ENCODE results near the gene ERICH6.

ERICH6 gene

DNA sequence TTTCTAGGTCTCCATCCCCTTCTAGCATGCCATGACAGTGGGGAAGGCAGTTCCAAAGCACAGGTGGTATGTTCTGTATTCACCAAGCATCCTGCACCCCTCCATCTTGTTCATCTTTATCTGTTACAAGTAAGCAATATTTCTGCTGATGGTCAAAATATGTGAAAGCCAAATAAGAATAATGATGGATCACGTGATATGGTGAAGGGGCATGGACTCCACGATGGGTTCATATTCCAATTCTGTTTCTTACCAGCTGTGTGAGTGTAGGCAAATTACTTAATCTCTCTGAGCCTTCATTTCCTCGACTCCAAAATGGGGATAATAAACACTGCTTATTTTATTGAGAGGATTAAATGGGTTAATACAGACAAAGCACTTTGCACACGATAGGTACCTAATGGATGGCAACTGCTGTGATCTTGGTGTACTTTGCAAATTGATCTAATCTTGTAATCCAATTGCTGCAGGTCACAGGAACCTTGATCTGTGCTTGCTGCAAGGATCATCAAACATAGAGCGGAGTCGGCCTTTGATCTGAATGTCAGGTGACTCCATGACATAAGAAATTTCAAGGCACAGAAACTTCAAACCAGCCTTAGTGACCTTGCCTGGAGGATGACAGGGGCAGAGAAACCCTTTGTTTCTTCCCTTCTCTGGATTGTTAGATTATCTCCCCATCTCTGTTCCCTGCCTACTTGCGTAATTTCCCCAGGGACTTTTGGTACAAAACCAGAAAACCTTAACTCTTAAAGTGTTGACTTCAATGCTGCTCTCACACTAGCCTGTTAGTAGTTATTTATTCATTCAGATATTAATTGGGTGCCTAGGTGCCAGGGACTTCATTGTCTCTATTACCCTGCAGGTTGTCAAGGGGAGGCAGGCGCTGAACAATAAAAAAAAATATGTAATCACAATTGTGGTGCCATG, 33.4 kb upstream of the ERICH6 start:
- DNase-seq, result no peak

DNA sequence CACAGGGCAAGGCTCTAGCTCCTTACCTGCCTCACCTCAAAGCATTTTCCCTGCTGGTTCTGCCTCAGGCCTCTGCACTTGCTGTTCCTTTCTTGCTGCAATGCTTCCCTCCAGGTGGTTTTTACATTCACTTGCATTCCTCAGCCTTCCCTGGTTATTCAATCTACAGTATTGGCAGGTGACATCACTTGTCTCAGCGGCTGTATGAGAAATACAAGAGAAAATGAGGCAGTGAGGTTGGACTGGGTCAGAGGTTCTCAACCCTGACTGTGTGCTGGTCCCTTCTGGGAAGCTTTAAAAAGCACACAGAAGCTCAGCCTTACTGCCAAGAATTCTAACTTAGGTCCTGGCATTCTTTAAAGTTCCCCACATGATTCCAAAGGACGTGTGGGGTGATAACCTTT, 32.6 kb upstream of the ERICH6 start:
- DNase-seq, result no peak

DNA sequence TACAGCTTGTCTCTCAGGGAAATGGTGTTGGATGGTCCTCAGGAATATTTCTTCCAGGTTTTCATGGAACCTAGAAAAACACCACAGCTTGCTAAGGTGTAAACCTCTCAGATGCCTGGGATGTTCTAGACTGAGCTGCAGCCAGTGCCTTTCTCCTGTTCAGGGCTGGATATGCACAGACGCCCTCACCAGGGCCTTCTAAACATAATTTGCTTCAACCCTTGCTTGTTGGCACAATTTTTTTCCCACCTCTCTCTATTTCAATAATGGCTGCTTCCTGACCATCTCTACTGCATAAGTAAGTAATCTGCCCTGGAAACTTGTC, 31.0 kb upstream of the ERICH6 start:
- no peak for DNase-seq

DNA sequence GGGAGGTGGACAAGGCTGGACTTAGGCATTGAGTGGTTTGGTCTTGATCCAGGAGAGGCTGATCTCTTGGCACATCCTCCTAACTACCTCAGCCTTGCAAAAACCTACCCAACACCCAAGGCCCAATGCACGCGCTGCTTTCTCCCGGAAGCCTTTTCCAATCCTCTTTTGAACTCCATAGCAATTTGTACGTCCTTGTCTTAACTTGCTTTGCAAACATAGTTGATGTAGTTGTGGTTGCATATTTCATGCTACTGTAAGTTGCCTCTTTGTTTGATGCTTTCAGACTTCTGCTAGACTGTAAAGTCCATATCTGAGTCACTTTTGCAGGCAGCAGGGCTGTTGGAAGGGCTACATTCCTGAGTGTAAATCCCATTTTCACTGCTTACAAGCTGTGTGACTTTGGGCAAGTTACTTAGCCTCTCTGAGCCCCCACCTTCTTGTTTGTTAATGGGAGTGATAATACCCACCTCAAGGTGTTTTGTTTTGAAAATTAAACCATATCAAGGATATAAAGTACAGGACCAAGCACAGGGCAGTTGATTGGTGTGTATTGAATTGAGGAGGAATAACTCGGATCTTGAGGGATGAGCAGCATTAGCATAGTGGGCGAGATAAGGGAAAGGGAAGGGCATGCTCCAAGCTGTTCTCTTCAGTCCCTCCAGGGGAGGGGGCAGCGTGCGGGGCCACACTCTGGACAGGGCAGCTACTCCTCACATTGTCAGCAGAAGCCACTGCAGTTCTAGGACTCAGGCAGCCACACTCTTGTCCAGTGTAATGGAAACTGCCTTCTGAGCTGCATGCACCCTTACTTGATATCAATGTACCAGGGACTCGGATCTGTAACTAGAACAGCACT, 30.4 kb upstream of the ERICH6 start:
- no peak for DNase-seq

DNA sequence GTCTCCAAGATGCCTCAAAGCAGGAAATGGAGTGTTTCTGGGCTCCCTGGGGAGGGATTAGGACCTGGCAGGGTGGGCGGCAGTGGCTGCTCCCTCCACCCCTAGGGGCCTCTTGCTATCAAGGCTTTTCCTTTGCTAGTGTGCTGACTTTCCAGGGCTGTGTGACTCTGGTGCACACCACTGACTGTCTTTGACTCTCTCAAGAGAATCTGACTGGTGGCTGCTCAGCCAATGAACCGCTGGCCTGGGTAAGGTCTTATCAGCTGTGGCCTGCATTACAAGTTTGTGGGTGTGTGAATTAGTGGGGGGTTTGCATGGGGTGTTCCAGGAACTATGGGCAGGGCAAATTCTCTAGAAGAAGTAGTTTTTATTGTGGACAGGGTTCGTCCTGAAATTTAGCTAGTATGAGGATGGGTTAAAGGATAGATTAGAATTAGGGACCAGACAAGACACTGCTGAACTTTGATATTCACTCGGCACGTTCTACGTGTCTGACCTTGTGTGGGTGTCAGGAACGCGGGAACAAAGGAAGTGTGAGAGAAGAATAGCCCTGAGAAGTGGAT, 29.7 kb upstream of the ERICH6 start:
- no peak for DNase-seq

DNA sequence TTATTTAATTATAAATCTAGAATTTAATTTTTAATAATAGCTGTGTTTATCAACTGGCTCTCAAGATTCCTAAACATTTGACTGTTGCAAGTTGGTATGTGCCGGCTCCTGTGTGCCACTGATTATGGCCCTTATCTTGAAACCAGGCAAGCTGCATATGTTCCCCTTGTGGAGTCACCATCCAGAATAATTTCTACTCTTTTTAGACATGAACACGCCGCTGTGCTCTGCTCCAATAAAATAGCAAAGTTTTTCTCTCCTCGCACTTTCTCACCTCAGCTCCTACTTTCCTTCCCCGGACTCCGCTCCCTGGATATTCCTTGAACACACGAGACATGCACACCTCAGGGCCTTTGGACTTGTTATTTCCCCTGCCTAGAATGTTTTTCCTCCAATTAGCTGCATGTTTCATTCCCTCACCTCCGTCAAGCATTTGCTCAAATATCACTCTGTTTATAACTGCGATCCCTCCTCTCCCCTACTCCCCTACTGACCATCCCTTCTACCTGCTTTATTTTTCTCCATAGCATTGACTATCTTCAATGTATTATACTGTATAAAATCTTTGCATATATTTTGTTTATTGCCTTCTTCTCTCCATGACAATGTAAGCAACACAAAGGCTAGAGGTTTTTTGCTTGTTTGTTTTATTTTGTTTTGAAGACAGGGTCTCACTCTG, 26.1 kb upstream of the ERICH6 start:
- no peak for DNase-seq

DNA sequence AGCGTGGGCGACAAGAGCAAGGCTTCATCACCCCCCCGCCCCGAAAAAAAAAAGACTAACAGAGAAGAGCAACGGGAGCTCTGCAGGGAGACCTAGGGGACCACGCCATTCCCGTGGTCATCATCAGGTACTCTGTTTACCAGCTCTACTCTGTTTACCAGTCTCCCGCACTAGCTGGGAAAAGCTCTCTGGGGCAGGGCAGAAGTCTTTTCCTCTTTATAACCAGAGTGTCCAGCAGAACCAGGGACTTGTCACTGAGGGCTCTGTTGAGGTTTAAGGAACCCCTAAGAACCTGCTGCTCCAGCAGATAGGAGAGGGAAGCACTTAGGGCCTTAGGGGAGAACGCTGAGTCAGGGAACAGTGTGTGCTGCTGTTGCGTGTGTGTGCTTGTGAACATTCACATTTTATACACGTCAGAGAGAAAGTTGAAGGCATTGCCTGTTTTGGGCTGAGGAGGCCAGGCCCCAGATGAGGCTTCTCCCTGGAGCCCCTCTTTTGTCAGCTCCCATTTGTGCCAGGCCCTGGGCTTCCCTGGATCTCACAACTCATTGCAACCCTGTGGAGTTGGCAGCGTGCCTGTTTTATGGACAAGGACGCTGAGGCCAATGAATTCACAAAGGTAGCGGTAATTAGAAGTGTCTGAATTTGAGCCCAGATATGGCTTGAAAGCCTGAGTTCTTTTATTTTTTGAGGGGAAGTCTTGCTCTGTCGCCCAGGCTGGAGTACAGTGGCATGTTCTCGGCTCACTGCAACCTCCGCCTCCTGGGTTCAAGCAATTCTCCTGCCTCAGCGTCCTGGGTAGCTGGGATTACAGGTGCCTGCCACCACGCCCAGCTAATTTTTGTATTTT, 24.2 kb upstream of the ERICH6 start:
- DNase-seq, result no peak

DNA sequence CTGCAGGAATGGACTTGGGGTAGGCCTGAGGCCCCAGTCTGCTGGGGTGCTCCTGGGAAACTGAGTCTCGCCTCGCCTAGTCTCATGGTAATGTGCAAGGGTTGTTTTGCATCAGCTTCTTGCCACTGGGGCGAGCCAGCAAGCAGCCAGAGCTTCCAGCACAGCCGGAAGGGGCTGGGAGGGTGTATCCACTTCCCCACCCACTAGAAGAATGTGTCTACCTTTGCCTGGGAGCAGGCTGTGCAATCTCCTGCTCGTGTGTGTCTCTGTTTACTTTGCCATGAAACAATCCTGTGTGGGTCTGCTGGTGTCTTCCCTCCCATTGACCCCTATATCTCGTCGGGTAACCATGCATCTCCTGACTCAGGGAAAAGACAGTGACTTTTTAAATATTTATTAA, 21.8 kb upstream of the ERICH6 start:
- DNase-seq, result no peak

DNA sequence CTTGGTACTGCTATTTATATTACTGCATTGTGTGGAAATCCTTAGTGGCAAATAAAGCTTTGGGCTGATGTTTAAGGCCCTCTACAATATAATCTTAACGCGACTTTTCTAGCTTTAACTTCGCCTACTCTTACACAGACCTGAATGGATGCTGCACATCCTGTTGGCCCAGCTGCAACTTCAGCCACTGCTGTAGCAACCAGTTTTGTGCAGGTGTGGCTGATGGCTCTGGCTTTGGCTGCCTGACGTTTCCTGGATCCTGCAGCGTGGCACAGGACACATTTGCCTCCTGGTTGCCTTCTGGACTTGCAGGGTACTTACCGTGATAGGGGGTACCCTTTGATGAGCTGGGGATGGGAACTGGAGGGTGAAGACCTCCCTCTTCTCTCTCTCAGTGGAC, 20.2 kb upstream of the ERICH6 start:
- DNase-seq, result no peak

DNA sequence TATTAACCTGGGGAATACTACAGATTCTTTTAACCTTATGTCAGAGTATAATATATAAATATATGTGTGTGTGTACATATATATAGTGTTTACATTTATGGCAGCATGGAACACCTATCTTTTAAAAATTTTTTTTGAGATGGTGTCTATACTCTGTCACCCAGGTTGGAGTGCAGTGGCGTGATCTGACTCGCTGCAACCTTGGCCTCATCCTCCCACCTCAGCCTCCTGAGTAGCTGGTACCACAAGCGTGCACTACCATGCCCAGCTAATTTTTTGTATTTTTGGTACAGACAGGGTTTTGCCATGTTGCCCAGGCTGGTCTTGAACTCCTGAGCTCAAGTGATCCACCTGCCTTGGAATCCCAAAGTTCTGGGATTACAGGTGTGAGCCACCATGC, 18.5 kb upstream of the ERICH6 start:
- DNase-seq, result no peak

DNA sequence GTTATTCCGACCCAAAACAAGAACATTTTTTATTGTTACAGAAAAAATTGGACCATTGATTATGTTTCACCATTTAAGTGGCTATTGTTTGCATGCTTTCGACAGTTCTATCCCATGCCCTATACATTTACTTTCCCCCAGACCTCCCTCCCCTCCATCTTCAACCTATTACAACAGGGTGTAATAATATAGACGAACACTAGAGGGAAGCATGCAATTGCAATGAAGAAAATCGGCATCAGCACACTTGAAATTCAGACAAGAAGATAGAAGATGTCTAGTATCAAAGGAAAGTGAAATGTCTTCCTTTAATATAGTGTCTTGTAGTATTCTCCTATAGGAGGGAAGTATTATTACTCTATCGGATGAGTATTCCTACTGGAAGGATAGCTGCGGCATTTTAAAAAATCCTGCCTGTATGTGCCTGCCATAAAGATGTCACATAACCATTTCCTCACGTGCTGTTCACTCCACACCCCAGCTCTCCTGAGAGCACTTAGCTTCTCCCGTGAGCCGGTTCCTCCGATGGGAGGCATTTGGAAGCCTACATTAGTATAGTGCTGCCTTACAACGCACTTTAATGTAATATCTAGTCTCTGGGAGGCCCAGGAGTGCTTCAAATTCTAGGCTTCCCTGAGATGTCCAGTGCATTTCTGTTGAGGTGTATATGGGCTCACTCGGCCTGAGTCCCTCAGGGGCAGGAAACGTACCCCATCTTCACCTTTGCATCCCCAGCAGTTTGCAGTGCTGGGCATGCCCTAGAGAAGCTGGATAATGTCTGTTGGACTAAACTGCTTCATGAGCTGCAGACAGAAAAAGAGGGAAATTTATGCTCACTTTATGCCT, 17.8 kb upstream of the ERICH6 start:
- no peak for DNase-seq

DNA sequence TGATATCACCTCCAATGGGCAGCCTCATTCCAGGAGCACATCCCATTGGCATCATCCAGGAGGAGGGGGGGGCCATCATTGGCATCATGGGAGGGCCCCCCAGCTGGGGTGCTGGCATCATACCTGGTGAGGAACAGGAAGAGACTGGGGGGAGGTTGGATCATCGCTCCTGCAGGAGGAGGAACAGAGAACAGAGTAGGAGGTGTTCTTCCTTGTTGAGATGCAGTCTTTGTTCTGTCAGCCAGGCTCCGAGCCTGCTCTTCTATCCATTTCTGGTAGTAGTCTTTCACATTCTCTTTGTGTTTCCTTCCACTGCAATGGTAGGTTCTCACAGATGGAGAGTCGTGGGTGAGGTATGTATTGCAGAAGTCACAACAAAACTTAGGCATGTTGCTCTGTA, 16.7 kb upstream of the ERICH6 start:
- DNase-seq, result no peak

DNA sequence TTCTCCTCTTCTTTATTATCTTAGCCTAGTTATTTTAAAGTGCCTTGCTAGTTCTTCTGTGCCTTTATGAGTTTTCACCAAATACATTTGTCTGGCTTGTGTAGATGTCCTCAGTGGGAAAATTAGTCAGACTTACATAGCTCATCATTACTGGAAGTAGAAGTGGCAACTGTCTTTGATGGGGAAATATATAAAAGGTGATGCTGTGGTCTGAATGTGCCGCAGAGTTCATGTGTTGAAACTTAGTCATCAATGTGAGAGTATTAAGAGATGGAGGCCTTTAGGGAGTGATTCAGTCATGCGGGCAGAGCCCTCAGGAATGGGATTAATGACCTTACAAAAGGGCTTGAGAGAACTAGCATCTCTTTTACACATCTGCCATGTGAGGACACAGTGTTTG, 6.4 kb upstream of the ERICH6 start:
- no peak for DNase-seq

DNA sequence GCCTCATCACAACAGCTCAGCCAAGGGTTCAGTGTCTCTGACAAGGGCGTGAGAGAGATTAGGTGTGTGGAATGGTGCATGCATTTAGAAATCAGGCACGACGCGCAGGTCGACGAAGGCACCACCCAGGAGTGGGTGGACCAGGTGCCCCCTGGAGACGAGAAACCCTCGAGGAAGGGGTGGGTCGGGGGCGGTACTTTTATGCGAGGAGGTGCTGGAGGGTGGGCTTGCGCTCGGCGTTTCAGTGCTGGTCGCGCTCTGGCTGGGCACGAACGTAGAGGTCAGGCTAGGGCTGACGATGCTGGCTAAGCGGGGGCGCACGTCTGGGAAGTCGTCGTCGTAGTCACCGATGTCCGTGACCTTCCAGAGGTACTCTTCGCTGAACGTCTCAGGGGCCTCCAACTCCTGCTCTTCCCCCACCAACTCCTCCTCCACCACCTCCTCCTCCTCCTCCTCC, 393 bp downstream of the ERICH6 start:
- DNase-seq, result peak; percentile 15

DNA sequence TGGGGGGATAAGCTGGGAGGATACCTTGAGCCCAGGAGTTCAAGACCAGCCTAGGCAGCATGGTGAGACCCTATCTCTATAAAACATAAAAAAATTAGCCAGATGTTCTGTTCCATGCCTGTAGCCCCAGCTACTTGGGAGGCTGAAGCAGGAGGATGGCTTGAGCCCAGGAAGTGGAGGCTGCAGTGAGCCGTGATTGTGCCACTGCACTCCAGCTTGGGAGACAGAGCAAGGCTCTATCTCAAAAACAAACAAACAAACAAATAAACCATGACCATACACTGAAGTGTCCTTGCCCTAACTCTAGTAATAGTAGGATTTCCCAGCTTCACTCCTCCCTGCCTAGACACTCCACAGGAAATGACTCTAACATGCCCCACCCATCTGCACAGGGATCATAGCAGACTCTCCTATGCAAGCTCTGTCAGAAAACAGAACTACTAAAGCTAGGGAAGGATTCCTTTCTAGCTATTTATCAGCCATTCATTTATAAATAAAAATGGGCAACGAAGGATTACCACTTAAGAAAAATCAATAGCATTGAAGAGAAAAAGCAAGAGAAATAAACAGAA, 4.6 kb downstream of the ERICH6 start:
- no peak for DNase-seq

DNA sequence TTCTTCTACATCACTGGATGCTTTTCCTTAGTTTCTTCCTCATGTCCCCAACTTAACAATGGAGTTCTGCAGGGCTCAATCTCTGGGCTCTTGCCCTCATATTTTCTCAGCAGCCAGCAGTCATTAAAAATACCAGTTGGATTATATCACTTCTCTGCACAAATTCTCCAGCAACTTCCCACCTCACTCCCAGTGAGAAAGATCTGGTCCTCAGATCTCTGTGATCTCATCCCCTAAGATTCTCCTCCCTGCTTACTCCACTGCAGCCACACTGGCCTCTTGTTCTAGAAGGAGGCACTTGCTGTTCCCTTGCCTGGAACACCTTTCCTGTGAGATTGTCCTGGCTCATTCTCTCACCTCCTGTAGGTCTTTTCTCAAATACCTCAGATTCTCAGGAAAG, 6.1 kb downstream of the ERICH6 start:
- DNase-seq, result no peak

DNA sequence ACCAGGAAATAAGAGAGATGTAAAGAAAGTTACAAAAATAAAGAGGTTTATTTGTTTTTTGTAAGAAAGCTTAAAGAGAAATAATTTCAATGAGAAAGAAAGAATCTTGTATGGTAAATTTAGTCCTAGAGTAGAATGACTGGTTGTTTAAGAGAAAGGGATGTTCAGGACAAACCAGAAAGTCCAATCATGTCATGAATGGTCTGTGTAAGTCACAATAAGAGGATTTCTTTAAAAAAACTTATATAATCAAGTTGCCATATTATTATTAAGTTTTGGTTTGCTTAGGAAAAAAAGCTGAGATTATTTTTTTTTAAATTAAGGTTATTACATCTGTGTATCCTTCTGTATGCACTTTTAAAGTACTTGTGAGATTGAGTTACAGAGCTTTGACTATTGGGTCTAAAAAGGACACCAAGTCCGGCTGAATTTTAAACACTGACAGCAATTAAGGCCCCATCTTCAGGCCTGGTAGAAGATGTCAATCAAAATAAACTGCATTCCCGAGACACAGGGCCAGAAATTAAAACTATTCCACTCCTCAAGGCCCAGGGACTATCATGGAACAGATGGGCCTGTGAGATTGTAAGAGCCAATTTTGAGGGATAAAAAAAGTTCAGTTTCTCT, 12.2 kb downstream of the ERICH6 start:
- no peak for DNase-seq

DNA sequence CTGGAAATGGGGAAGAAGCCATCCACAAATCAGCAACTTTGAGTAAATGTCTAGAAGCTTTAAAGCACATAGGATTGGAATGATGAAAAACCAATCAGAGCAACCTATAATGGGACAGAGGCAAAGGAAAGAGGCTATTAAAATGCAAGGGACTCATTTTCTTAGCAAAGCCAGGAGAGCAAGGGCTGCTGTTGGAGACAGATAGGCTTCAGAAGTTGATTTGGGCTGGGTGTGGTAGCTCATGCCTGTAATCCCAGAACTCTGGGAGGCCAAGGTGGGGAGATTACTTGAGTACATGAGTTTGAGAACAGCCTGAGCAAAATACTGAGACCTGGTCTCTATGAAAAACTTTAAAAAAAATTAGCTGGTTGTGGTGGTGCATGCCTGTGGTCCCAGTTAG, 16.1 kb downstream of the ERICH6 start:
- no peak for DNase-seq

DNA sequence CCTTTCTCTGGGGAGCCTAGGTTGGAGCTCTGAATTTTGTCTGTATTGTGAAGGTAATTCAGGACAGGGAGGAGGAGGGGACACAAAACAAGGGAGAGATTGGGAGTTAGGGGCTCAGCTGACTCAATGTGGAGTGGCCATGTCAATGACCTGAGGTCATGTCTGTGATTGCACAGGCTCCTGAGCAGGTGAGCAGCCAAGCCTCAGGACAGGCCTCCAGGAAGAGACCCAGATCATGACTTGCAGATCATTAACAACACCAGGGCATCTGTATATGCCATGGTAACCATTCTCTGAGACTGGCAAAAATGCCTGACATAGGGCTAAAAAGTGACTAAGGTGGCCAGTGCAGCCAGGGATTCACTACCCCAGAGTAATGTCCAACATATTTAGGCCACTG, 20.9 kb downstream of the ERICH6 start:
- DNase-seq, result no peak

DNA sequence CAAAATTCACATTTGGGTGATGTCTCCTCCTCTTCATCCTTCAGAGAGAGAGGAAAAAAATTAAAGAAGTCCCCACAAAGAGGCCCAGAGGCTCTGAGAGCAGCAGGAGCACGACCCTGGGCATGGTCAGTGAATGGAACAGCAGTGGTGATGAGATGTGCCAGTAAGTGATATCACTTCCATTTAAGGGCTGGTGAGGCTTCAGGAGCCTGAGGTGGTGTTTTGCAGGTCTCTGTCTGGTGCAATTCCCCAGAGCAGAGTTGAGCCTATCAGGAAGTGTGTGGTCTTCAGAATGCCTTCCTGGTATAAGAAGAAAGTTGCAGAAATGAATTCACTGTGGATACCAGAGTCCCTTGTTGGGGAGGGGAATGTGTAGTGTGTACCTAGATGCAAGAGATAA, 21.4 kb downstream of the ERICH6 start:
- no peak for DNase-seq
